Astrocyte of the cerebellum (primary cell): Measurements from ENCODE around the gene HMCN1.

Experiments
- DNase-seq: peaks from one replicate; pipeline ENCODE4 v3.0.0-alpha.2; 2011; ENCODE audit warnings: low read depth
- H3K4me3 ChIP-seq: 2 replicates; pipeline ENCODE4 v1.5.1; 2011; ENCODE audit warnings: mild to moderate bottlenecking, low read depth, low read length, moderate library complexity
- in situ Hi-C: cut with HindIII; loops from 2 replicates; pipeline ENCODE4 v1.10.0; 2017; ENCODE audit warnings: low sequenced_read_pairs
- TF ChIP-seq, protein P1 (sequence below): IDR thresholded peaks from 2 replicates; pipeline ENCODE4 v1.5.1; 2012; ENCODE audit warnings: low read length, low read depth, moderate library complexity, mild to moderate bottlenecking; ENCODE audit errors: missing control alignments

HMCN1 gene

DNA sequence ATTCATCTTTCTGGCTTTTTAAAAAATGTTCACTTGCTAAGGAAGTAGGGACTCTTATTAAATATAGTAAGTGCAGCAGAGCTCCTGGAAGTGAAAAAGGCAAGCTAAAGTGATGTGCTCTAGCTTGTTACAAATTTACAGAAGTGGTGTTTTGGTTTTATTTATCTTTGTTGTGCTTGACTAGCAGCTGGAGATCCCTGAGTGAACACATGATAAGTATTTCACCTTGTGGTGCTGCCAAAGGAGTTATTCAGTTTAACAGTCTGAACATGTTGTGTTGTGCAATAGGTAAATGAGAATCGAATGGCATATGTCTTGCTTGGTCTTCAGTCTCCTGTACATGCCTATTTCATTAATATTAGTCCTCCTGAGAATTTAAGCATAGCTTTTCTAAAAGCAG lies 325.1 kb downstream of the HMCN1 start:
- in situ Hi-C loops = no loop called here
- TF ChIP-seq, protein P1, sequence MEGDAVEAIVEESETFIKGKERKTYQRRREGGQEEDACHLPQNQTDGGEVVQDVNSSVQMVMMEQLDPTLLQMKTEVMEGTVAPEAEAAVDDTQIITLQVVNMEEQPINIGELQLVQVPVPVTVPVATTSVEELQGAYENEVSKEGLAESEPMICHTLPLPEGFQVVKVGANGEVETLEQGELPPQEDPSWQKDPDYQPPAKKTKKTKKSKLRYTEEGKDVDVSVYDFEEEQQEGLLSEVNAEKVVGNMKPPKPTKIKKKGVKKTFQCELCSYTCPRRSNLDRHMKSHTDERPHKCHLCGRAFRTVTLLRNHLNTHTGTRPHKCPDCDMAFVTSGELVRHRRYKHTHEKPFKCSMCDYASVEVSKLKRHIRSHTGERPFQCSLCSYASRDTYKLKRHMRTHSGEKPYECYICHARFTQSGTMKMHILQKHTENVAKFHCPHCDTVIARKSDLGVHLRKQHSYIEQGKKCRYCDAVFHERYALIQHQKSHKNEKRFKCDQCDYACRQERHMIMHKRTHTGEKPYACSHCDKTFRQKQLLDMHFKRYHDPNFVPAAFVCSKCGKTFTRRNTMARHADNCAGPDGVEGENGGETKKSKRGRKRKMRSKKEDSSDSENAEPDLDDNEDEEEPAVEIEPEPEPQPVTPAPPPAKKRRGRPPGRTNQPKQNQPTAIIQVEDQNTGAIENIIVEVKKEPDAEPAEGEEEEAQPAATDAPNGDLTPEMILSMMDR = no peak
- DNase-seq = no peak
- no peak overlapping the region for H3K4me3 ChIP-seq

DNA sequence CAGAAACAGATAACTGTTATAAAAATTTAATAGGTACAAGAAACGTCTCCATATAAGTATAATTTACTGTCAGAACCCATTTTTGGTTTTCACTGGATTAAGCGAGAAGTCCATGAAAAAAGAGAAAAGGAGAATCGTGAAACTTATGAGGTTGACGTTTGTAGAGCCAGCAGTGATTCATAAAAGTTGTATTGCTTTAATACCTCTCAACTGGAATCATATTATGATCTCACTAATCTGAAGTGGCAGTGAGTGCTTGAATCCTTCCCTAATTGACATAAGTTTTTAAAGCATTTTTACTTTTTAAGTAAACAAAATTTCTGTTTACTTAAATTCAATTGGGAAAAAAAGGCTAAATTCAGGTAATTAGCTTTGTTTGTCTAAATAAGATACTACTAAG lies 325.6 kb downstream of the HMCN1 start:
- in situ Hi-C loops = loop anchor here (5.0 kb wide), 1 partner anchor 38 kb away; no protein-coding TSS in a partner anchor
- no peak overlapping the region for H3K4me3 ChIP-seq
- TF ChIP-seq, protein P1 = no peak
- DNase-seq = no peak

DNA sequence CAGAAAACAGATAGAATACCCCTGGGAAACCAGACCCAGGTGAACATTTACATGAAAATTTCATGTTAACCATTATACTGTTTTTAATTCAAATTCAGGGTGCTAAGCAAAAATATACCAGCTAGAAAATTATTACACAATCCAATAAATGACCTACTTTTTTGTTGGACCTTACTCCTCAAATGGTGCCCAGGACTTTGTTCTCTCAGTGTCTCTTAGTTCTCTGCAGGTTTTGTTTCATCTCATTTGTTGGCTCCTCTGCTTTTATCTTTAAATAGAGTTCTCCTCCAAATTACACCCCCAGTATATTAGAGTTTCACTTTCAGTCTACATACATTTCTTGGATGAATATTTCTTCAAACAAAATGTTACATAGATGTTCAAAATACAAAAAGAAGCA lies 326.0 kb downstream of the HMCN1 start:
- TF ChIP-seq, protein P1 = no peak
- DNase-seq = no peak
- in situ Hi-C loops = loop anchor here (5.0 kb wide), 1 partner anchor 37 kb away; no protein-coding TSS in a partner anchor
- H3K4me3 ChIP-seq = no peak overlapping the region

DNA sequence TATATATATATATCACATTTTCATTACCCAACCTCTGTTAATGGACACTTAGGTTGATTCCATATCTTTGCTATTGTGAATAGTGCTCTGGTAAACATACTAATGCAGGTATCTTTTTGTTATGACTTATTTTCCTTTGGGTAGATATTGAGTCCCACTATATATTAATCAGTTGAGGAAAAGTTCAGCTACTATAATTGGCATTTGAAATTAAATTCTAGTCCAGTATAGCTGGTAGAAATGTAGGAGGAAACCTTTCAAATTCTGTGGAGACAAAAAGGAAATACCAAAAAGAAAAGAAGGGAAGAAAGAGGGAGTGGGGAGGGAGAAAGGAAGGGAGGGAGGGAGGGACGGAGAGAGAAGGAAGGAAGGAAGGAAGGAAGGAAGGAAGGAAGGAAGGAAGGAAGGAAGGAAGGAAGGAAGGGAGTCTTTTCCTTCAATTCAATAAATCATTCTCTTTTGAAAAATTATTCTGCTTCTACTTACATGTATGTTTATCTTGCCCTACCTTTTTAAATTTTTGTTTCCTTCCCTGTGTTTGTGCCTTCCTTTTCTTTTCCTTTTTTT lies 329.0 kb downstream of the HMCN1 start:
- in situ Hi-C loops = loop anchor here (5.0 kb wide), 1 partner anchor 34 kb away; no protein-coding TSS in a partner anchor
- TF ChIP-seq, protein P1 = no peak
- DNase-seq = no peak
- H3K4me3 ChIP-seq = no peak overlapping the region

DNA sequence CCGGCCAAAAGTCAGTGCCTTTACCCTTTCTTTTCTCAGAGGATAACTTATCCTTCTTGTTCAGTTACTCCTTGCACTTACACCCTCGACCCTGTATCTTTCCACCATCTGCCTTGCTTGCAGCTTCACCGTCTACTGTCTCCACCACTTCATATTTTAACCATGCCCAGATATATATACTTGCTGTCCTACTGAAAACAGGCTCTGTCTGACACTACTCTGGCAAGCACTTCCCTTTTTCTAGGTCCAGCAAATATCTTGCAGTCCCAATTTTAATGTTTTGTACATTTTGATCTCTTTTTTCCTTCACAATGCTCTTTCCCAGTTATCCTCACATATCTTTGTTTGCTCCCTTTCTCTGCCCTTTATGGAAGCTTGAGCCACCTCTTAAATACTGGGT lies 332.2 kb downstream of the HMCN1 start:
- DNase-seq = no peak
- TF ChIP-seq, protein P1 = no peak
- no peak overlapping the region for H3K4me3 ChIP-seq
- in situ Hi-C loops = no loop called here

DNA sequence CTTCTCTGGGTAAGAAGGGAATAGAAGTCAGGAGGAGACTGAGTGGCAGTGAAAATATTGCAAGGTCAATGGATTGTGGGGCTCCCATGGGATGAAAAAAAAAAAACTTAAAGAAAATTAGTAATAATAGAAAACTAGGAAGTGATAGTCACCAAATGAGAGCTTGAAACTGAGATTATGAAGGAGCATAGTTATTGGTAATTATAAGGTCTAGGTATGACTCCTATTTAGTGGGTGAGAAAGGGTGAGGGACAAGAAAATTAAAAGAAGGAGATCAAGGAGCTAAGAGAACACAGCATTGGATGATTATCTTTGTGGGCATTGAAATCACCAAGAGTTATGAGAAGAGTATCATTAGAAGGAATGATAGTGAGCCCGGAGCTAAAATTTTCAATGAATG lies 339.5 kb downstream of the HMCN1 start:
- H3K4me3 ChIP-seq = no peak overlapping the region
- in situ Hi-C loops = no loop called here
- TF ChIP-seq, protein P1 = no peak
- no peak for DNase-seq

DNA sequence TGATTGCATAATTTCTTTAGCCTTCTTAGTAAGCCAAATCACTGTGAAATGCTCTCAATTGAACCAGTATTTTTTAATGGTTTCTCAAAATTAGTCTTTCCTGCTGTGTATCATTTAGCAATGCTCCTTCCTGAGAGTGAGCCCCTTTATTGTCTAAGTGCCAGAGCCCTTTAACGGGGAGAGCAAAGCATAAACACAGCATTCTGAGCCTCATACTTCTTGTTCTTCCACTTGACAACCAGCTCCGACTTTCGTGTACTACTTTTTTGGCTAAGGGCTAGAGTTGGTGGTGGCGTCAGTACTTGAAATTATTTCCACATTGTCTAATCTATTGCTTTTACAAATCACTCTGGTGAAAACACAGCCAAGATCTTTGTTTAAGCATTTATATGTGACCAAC lies 341.8 kb downstream of the HMCN1 start:
- in situ Hi-C loops = no loop called here
- no peak overlapping the region for H3K4me3 ChIP-seq
- TF ChIP-seq, protein P1 = no peak
- DNase-seq = no peak
